ENCODE data around the gene SCN1B. TPM values are rescaled to one million over a fixed set of nuclear protein-coding genes. Genes with fewer than 3 reads are reported as not detected.

SCN1B gene
- total and polyA plus RNA-seq, 10 of the 15 experiments (the other 5 are each of a cell fraction or from before 2014, with no cell fraction given): 0.04 to 0.54 (median 0.11) TPM; not detected in 3

- TF ChIP-seq HDGF (IDR thresholded peaks at IDR 0.05) (no peak), RUNX3 (IDR thresholded peaks at IDR 0.05; ENCODE audit: low read length) (no peak), DPF2 (IDR thresholded peaks at IDR 0.05) (no peak), ESRRA (IDR thresholded peaks at IDR 0.05; ENCODE audit: low read length) (no peak), BACH1 (IDR thresholded peaks at IDR 0.05; ENCODE audit: borderline replicate concordance) (no peak), RAD21 (IDR thresholded peaks at IDR 0.05; ENCODE audit: insufficient read depth, low read depth, low read length) (no peak), NR2C2 (IDR thresholded peaks at IDR 0.05; ENCODE audit: borderline replicate concordance, control insufficient read depth, insufficient read length, low read depth) (no peak), BMI1 (IDR thresholded peaks at IDR 0.05; ENCODE audit: borderline replicate concordance) (no peak)
Observed at GRCh38 chr19:35021016-35021415, 9.3 kb upstream of the SCN1B start (continued).

GRCh38 chr19:35021596-35021995, 8.7 kb upstream of the SCN1B start:
- CTCF ChIA-PET: no interaction called here
- ATAC-seq: no peak
- intact Hi-C loops (cut with micrococcal nuclease; ENCODE audit: unreplicated experiment): no loop called here
- TF ChIP-seq RCOR1 (conservative IDR thresholded peaks at IDR 0.05; ENCODE audit: low read depth, low read length) (no peak), CEBPB (IDR thresholded peaks at IDR 0.05; ENCODE audit: borderline replicate concordance in 1 of 2, low read depth in 2 of 2, low read length in 2 of 2) (no peak), CHD2 (IDR thresholded peaks at IDR 0.05; ENCODE audit: borderline replicate concordance, low read depth, low read length) (no peak), ZNF622 (IDR thresholded peaks at IDR 0.05) (no peak), JUNB (IDR thresholded peaks at IDR 0.05) (no peak), ZBTB11 (CRISPR knock-in tag; IDR thresholded peaks at IDR 0.05) (no peak), ETV6 (conservative IDR thresholded peaks at IDR 0.05 in 1 of 2, IDR thresholded peaks at IDR 0.05 in 1 of 2; ENCODE audit: borderline replicate concordance in 1 of 2, low read depth in 1 of 2) (no peak), LARP7 (IDR thresholded peaks at IDR 0.05) (no peak), RAD21 (IDR thresholded peaks at IDR 0.05; ENCODE audit: insufficient read depth, low read depth, low read length) (no peak), MEF2A (IDR thresholded peaks at IDR 0.05; ENCODE audit: insufficient read depth, low read depth, low read length) (no peak), CREM (IDR thresholded peaks at IDR 0.05; ENCODE audit: low read depth) (no peak), PKNOX1 (IDR thresholded peaks at IDR 0.05) (no peak), WRNIP1 (IDR thresholded peaks at IDR 0.05; ENCODE audit: borderline replicate concordance, low read depth, low read length) (no peak)

More at GRCh38 chr19:35021596-35021995, 8.7 kb upstream of the SCN1B start:
- ChIA-PET RAD21 (ENCODE audit: unreplicated experiment) (no interaction called here), POLR2A (no interaction called here), SMC1A (ENCODE audit: uncharacterized antibody, unreplicated experiment) (no interaction called here)
- Histone ChIP-seq H3K79me2 (ENCODE audit: control insufficient read depth, insufficient read depth, low read length) (no peaks in the 10 kb centered on the region), H3K4me2 (ENCODE audit: control insufficient read depth, insufficient read depth) (no peak overlapping the region), H3K36me3 (ENCODE audit: control insufficient read depth in 2 of 2, insufficient read depth in 2 of 2, low read length in 1 of 2) (peaks cover 12 to 35% of the 10 kb centered on the region in 2 experiments), H3K9me3 (replicated peaks; ENCODE audit: control insufficient read depth, insufficient read depth, low read length) (no peaks in the 10 kb centered on the region), H3K9ac (ENCODE audit: control insufficient read depth, insufficient read depth, low read length) (no peak overlapping the region), H4K20me1 (ENCODE audit: control insufficient read depth, insufficient read depth) (no peaks in the 10 kb centered on the region), H3K27me3 (replicated peaks in 1 of 2; ENCODE audit: control insufficient read depth in 2 of 2, insufficient read depth in 2 of 2, low read length in 1 of 2) (no peaks in the 10 kb centered on the region), H2AFZ (ENCODE audit: control insufficient read depth, low read depth, low read length) (no peak overlapping the region), H3K4me3 (no peak overlapping the region), H3K4me1 (ENCODE audit: control insufficient read depth, insufficient read depth, low read length) (no peaks in the 10 kb centered on the region), H3K27ac (ENCODE audit: control insufficient read depth, insufficient read depth) (no peak overlapping the region)
- no peak for FAIRE-seq
- WGBS (ENCODE audit: insufficient coverage, insufficient replicate concordance, low lambda C conversion rate, missing lambda C conversion rate): 99% methylated on average over 21 of the region's 25 CpGs
- in situ Hi-C loops (cut with MboI): no loop called here
- no TSS peak for BruUV-seq (replicated peaks)
- DNase-seq (ENCODE audit: low read depth, low spot score): no peak
